A549 treated with Mapracorat at 1 μM for 4 hours (cell line): Measurements from ENCODE around the gene KRTAP21-2. TPM values are rescaled to one million over a fixed set of nuclear protein-coding genes. Genes with fewer than 3 reads are reported as not detected.

Source experiments
- total RNA-seq: library from RNA; stranded (reverse); fragments of 200-300 nt; extraction: Qiagen RNA extraction; gene quantifications from 5 replicates; pipeline ENCODE4 v1.2.3, GENCODE V29; 2022

Gene KRTAP21-2
- total RNA-seq = not detected in 5 replicates

DNA sequence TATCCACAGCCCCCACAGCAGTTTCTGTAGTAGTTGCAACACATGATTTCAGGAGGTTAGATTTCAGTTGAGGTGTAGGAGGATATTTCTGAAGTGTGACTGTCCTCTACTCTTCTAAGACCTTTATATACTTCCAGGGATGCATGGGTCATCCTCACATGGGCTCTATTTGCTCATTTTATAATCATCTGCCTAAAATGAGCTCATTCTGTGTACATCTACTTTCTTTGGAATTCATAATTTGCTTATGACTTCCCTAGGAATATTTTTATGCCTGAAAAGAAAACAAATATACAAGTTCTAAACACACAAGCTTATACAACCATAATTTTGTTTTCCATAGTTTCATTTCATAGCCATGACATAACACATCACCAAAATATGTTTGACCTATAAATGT, at the start of gene KRTAP21-2:
Gene KRTAP21-2 (minus strand): TSS at position 101 of the 400 bp plus-strand sequence. CDS start 57 bp downstream, at position 44.

DNA sequence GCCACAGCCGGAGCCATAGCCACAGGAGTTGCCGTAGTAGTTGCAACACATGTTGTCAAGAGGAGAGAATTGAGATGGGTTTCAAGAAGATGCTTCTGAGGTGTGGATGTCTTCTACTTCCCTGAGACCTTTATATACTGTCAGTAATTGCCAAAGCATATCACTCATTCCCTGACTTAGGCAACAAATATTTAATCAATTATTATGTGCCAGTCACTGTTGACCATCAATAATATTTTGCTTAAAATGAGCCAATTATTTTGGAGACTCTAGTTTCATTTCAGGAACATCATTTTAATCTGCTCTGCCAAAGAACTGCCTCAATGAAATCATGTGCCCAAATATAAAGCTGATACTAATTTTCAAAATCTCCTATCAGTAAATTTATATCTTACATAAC, 8.3 kb upstream of the KRTAP21-2 start, which contains the start of gene KRTAP21-1:
Gene KRTAP21-1 (minus strand): TSS at position 101 of the 400 bp plus-strand sequence. CDS start 50 bp downstream, at position 51.

DNA sequence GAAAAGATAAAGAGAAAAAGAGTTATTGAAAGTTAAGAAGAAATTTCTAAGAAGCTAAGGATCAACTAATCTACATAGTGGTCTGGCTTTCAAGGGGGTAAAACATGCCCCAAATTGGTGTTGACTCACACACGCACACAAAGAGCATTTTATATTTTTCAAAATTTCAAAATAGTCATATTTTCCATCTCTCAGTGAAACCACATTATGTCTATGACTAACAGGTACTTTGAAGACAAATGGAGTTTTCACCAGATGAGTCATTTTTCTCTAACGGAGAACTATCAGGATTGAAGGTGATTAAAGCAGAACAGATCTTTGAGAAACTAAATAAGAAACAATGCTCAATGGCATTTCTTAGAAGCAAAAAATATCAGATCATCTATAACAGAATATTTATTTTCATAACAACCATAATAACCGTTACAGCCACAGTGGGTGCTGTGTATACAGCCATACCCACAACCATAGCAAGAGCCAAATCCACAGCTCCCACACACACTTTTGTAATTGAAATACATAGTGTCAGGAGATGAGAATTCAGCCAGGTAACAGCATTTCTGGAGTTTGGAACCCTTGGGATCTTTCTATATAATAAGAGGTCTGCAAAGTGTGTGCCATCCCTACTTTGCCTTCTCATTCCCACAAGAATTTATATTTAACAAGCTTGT, 28.7 kb downstream of the KRTAP21-2 start, which contains the start of gene KRTAP21-3:
Gene KRTAP21-3 (minus strand): TSS at position 539 of the 671 bp plus-strand sequence. CDS start 18 bp downstream, at position 521.

Other genes starting within 250 kb of the KRTAP21-2 start
- not detected in 5 replicates for gene KRTAP19-5, start 245.1 kb downstream of the KRTAP21-2 start, total RNA-seq
- not detected in 5 replicates for gene KRTAP19-6, start 205.4 kb downstream of the KRTAP21-2 start, total RNA-seq
- gene KRTAP19-7, start 185.9 kb downstream of the KRTAP21-2 start, total RNA-seq = not detected in 5 replicates
- not detected in 5 replicates for gene KRTAP22-2, start 156.9 kb downstream of the KRTAP21-2 start, total RNA-seq
- not detected in 5 replicates for gene KRTAP6-3, start 154.8 kb downstream of the KRTAP21-2 start, total RNA-seq
- not detected in 5 replicates for gene KRTAP6-2, start 148.4 kb downstream of the KRTAP21-2 start, total RNA-seq
- not detected in 5 replicates for gene KRTAP22-1, start 146.2 kb downstream of the KRTAP21-2 start, total RNA-seq
- not detected in 5 replicates for gene KRTAP6-1, start 133.3 kb downstream of the KRTAP21-2 start, total RNA-seq
- gene KRTAP20-1, start 130.8 kb downstream of the KRTAP21-2 start, total RNA-seq = not detected in 5 replicates
- gene KRTAP20-4, start 126.6 kb downstream of the KRTAP21-2 start, total RNA-seq = not detected in 5 replicates
- not detected in 5 replicates for gene KRTAP20-2, start 112.1 kb downstream of the KRTAP21-2 start, total RNA-seq
- gene KRTAP20-3, start 104.4 kb downstream of the KRTAP21-2 start, total RNA-seq = not detected in 5 replicates
- gene KRTAP21-3, start 28.5 kb downstream of the KRTAP21-2 start, total RNA-seq = not detected in 5 replicates
- not detected in 5 replicates for gene KRTAP21-1, start 8.2 kb upstream of the KRTAP21-2 start, total RNA-seq
- not detected in 5 replicates for gene KRTAP8-1, start 66.0 kb upstream of the KRTAP21-2 start, total RNA-seq
- gene KRTAP7-1, start 82.5 kb upstream of the KRTAP21-2 start, total RNA-seq = not detected in 5 replicates
- not detected in 5 replicates for gene KRTAP11-1, start 134.3 kb upstream of the KRTAP21-2 start, total RNA-seq